Measurements from ENCODE around the gene LANCL1. TPM values are rescaled to one million over a fixed set of nuclear protein-coding genes. Genes with fewer than 3 reads are reported as not detected.

The LANCL1 gene
- total RNA-seq, 2 donors from 2014 or later = 25.9 to 50.7 TPM

Other genes starting within 250 kb of the LANCL1 start
- not detected for gene MYL1, start 161.6 kb downstream of the LANCL1 start, total RNA-seq
- gene CPS1, start 79.8 kb upstream of the LANCL1 start, total RNA-seq = 1 to 10 TPM; 1.5 to 3.7 TPM